OCI-LY7 (cell line): Measurements from ENCODE around the gene RNF224.

Source experiments
- EZH2phosphoT487 ChIP-seq: fragments of 200-600 bp; sonication (generic); IDR thresholded peaks from 2 replicates; pipeline ENCODE4 v1.6.1; 2018; ENCODE audit warnings: low read depth, borderline replicate concordance, mild to moderate bottlenecking, mixed run types, antibody characterized with exemption, low read length, moderate library complexity, mixed read lengths
- TF ChIP-seq, protein P1 (sequence below): fragments of 200-600 bp; sonication (generic); conservative IDR thresholded peaks from 2 replicates; pipeline ENCODE4 v1.5.1; 2014; ENCODE audit warnings: mild to moderate bottlenecking, antibody characterized with exemption, low read length, moderate library complexity, mixed read lengths

DNA sequence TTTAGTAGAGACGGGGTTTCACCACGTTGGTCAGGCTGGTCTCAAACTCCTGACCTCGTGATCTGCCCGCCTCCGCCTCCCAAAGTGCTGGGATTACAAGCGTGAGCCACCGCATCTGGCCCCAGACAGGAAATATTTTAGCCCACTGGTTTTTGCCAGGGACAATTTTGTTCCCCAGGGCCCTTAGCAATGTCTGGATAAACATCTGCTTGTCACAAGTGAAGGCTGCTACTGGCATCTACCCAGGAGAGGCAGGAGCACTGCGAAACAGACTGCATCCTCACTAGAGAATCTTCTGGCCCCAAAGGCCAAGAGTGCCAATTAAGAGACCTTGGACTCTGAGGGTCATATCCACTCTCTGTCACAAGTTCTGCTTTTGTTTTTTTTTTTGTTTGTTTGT, 24.3 kb upstream of the RNF224 start:
- TF ChIP-seq, protein P1, sequence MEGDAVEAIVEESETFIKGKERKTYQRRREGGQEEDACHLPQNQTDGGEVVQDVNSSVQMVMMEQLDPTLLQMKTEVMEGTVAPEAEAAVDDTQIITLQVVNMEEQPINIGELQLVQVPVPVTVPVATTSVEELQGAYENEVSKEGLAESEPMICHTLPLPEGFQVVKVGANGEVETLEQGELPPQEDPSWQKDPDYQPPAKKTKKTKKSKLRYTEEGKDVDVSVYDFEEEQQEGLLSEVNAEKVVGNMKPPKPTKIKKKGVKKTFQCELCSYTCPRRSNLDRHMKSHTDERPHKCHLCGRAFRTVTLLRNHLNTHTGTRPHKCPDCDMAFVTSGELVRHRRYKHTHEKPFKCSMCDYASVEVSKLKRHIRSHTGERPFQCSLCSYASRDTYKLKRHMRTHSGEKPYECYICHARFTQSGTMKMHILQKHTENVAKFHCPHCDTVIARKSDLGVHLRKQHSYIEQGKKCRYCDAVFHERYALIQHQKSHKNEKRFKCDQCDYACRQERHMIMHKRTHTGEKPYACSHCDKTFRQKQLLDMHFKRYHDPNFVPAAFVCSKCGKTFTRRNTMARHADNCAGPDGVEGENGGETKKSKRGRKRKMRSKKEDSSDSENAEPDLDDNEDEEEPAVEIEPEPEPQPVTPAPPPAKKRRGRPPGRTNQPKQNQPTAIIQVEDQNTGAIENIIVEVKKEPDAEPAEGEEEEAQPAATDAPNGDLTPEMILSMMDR = no peak
- no peak for TF ChIP-seq EZH2phosphoT487
